WTC11 (cell line): ENCODE measurements around the gene NPPA. TPM values are rescaled to one million over a fixed set of nuclear protein-coding genes. Genes with fewer than 3 reads are reported as not detected.

ENCODE experiments used
- ATAC-seq: fragments of 200-7000 bp; cut with Tn5 transposase; 2 replicates; pipeline ENCODE4 v1.10.0; 2021; ENCODE audit warnings: mild to moderate bottlenecking, moderate library complexity
- CTCF ChIA-PET: fragments of 300-600 bp; sonication (Branson Sonifier 250); formaldehyde crosslinking; loops from one replicate; lab custom pipeline; 2021; ENCODE audit warnings: antibody characterized with exemption; lab: Charles Lee
- POLR2A ChIA-PET: fragments of 350-600 bp; sonication (Branson Sonifier 250); formaldehyde crosslinking; loops from one replicate; lab custom pipeline; 2021; ENCODE audit warnings: antibody characterized with exemption; lab: Charles Lee
- DNase-seq: peaks from one replicate; pipeline ENCODE4 v3.0.0; 2021; ENCODE audit warnings: low spot score
- H3K27ac Mint-ChIP-seq: 2 replicates; pipeline ENCODE4 v1.8.0; 2021; ENCODE audit warnings: mixed read lengths
- H3K27me3 Mint-ChIP-seq: 2 replicates; pipeline ENCODE4 v1.8.0; 2021; ENCODE audit warnings: low read depth, mild to moderate bottlenecking, moderate library complexity, mixed read lengths
- H3K36me3 Mint-ChIP-seq: 2 replicates; pipeline ENCODE4 v1.8.0; 2021; ENCODE audit warnings: mixed read lengths
- H3K4me1 Mint-ChIP-seq: 2 replicates; pipeline ENCODE4 v1.8.0; 2022; ENCODE audit warnings: mixed read lengths
- H3K4me3 Mint-ChIP-seq: 2 replicates; pipeline ENCODE4 v1.8.0; 2021; ENCODE audit warnings: mild to moderate bottlenecking, moderate library complexity, mixed read lengths
- H3K9me3 Mint-ChIP-seq: 2 replicates; pipeline ENCODE4 v1.8.0; 2021; ENCODE audit warnings: mixed read lengths
- CTCF ChIP-seq: fragments of 200-600 bp; IDR thresholded peaks from 2 replicates; pipeline ENCODE4 v1.8.0; 2022; ENCODE audit warnings: antibody characterized with exemption
- ESRRA ChIP-seq: sonication (generic); formaldehyde crosslinking; IDR thresholded peaks from 2 replicates; pipeline ENCODE4 v1.8.1; 2022; ENCODE audit warnings: mild to moderate bottlenecking, missing genetic modification reagents, borderline replicate concordance
- FOXK1 ChIP-seq: sonication (generic); formaldehyde crosslinking; IDR thresholded peaks from 2 replicates; pipeline ENCODE4 v1.8.0; 2022; ENCODE audit warnings: mild to moderate bottlenecking, moderate library complexity, missing genetic modification reagents
- FOXP1 ChIP-seq: sonication (generic); formaldehyde crosslinking; IDR thresholded peaks from 2 replicates; pipeline ENCODE4 v1.8.0; 2022; ENCODE audit warnings: missing genetic modification reagents, mild to moderate bottlenecking, moderate library complexity, borderline replicate concordance
- FOXP4 ChIP-seq: sonication (generic); formaldehyde crosslinking; IDR thresholded peaks from 2 replicates; pipeline ENCODE4 v1.8.0; 2022; ENCODE audit warnings: mild to moderate bottlenecking, missing genetic modification reagents
- GRHL2 ChIP-seq: fragments of 250-450 bp; sonication (Bioruptor Pico); IDR thresholded peaks from 2 replicates; pipeline ENCODE4 v1.8.0; 2022; ENCODE audit warnings: mild to moderate bottlenecking, moderate library complexity; ENCODE audit not compliant: insufficient replicate concordance, severe bottlenecking
- GTF2I ChIP-seq: fragments of 250-450 bp; sonication (Bioruptor Pico); conservative IDR thresholded peaks from 2 replicates; pipeline ENCODE4 v1.4.0; 2021; ENCODE audit warnings: mild to moderate bottlenecking
- NFATC4 ChIP-seq: fragments of 250-450 bp; sonication (Bioruptor Pico); IDR thresholded peaks from 2 replicates; pipeline ENCODE4 v1.9.0; 2021; ENCODE audit warnings: mild to moderate bottlenecking
- PREB ChIP-seq: sonication (generic); formaldehyde crosslinking; IDR thresholded peaks from 2 replicates; pipeline ENCODE4 v1.8.1; 2022; ENCODE audit warnings: mild to moderate bottlenecking, missing genetic modification reagents, moderate library complexity, borderline replicate concordance
- ZNF281 ChIP-seq: sonication (generic); formaldehyde crosslinking; IDR thresholded peaks from 2 replicates; pipeline ENCODE4 v1.8.0; 2023; ENCODE audit warnings: mild to moderate bottlenecking, missing genetic modification reagents
- ZSCAN18 ChIP-seq: fragments of 250-450 bp; sonication (Bioruptor Pico); IDR thresholded peaks from 2 replicates; pipeline ENCODE4 v2.1.2; 2022; ENCODE audit warnings: mild to moderate bottlenecking, moderate library complexity
- total RNA-seq: library from RNA; stranded (reverse); gene quantifications from 3 replicates; pipeline ENCODE4 v1.2.3, GENCODE V29; 2021

Gene NPPA
- total RNA-seq, 1 experiment from 2014 or later = not detected

- TF ChIP-seq GRHL2 = no peak
- H3K36me3 Mint-ChIP-seq = peaks cover 66% of the 10 kb centered on the region
- no peak for ATAC-seq
- no peaks in the 10 kb centered on the region for H3K4me1 Mint-ChIP-seq
- H3K27me3 Mint-ChIP-seq = no peaks in the 10 kb centered on the region
- H3K27ac Mint-ChIP-seq = no peak overlapping the region
- DNase-seq = no peak
- no peaks in the 10 kb centered on the region for H3K9me3 Mint-ChIP-seq
- ChIA-PET CTCF (interaction anchor here (1.6 to 2.8 kb wide), 2 partner anchors 19 to 192 kb away, joined by 7 to 11 read pairs; partner anchors contain the start of gene NPPB), POLR2A (no interaction called here)
- no peak overlapping the region for H3K4me3 Mint-ChIP-seq
Measured at GRCh38 chr1:11839727-11840705, 7.6 kb downstream of the NPPA start.

- TF ChIP-seq FOXP4 (CRISPR knock-in tag) (no peak), CTCF (peak; percentile 89)
- ChIA-PET CTCF (interaction anchor here (0.5 to 3.0 kb wide), 52 partner anchors 9 to 832 kb away, joined by 3 to 44 read pairs (median 5); partner anchors contain the start of genes CLCN6, KIAA2013, MFN2 and MIIP), POLR2A (interaction anchor here (0.5 kb wide), 1 partner anchor 70 kb away, joined by 7 read pairs; no protein-coding TSS in a partner anchor)
- H3K36me3 Mint-ChIP-seq = peaks cover 73% of the 10 kb centered on the region
- ATAC-seq (peak; percentile 94), DNase-seq (peak; percentile 84)
- H3K27ac Mint-ChIP-seq = no peak overlapping the region; the same call in 1 of the 2 replicates
- H3K4me1 Mint-ChIP-seq = no peaks in the 10 kb centered on the region
- H3K9me3 Mint-ChIP-seq = no peaks in the 10 kb centered on the region
- no peaks in the 10 kb centered on the region for H3K27me3 Mint-ChIP-seq
- H3K4me3 Mint-ChIP-seq = no peak overlapping the region
Measured at GRCh38 chr1:11838349-11839272, 9.0 kb downstream of the NPPA start.

GRCh38 chr1:11837767-11838348 lies 9.7 kb downstream of the NPPA start:
- no peaks in the 10 kb centered on the region for H3K27me3 Mint-ChIP-seq
- ATAC-seq (peak; percentile 13; the same call in 1 of the 2 replicates), DNase-seq (no peak)
- H3K36me3 Mint-ChIP-seq = peaks cover 76% of the 10 kb centered on the region
- no peaks in the 10 kb centered on the region for H3K4me1 Mint-ChIP-seq
- POLR2A ChIA-PET = interaction anchor here (0.5 kb wide), 1 partner anchor 70 kb away, joined by 7 read pairs; no protein-coding TSS in a partner anchor
- CTCF ChIA-PET = interaction anchor here (0.5 to 3.0 kb wide), 51 partner anchors 9 to 832 kb away, joined by 3 to 44 read pairs (median 5); partner anchors contain the start of genes CLCN6, KIAA2013, MFN2 and MIIP
- no peak overlapping the region for H3K27ac Mint-ChIP-seq
- TF ChIP-seq ESRRA (CRISPR knock-in tag) = no peak
- no peak overlapping the region for H3K4me3 Mint-ChIP-seq
- H3K9me3 Mint-ChIP-seq = no peaks in the 10 kb centered on the region

GRCh38 chr1:11836955-11837766 lies 10.4 kb downstream of the NPPA start:
- no peak overlapping the region for H3K27ac Mint-ChIP-seq
- no peak overlapping the region for H3K4me3 Mint-ChIP-seq
- DNase-seq = no peak
- ChIA-PET CTCF (interaction anchor here (1.2 to 3.0 kb wide), 8 partner anchors 22 to 799 kb away, joined by 4 to 44 read pairs (median 11); partner anchors contain the start of genes MFN2 and NPPB), POLR2A (no interaction called here)
- no peak for ATAC-seq
- H3K27me3 Mint-ChIP-seq = no peaks in the 10 kb centered on the region
- H3K9me3 Mint-ChIP-seq = no peaks in the 10 kb centered on the region
- H3K4me1 Mint-ChIP-seq = no peaks in the 10 kb centered on the region
- peaks cover 76% of the 10 kb centered on the region for H3K36me3 Mint-ChIP-seq
- TF ChIP-seq NFATC4 (no peak), ZNF281 (CRISPR knock-in tag) (no peak), ZSCAN18 (CRISPR knock-in tag) (no peak), FOXK1 (CRISPR knock-in tag) (no peak), GTF2I (CRISPR knock-in tag) (no peak), FOXP1 (CRISPR knock-in tag) (no peak), PREB (CRISPR knock-in tag) (no peak)
